IPS DF 4.7 (cell line): Measurements from ENCODE around the gene RUSF1.
"Not testable (repeated sequence)": the region's sequence is repeated elsewhere in the genome, so short reads cannot be mapped to it uniquely, and the experiment has no call there.

Experiments
- DNase-seq: peaks from one replicate; pipeline ENCODE4 v3.0.0-alpha.2; 2013; ENCODE audit warnings: low spot score; ENCODE audit errors: extremely low read depth

RUSF1 gene

DNA sequence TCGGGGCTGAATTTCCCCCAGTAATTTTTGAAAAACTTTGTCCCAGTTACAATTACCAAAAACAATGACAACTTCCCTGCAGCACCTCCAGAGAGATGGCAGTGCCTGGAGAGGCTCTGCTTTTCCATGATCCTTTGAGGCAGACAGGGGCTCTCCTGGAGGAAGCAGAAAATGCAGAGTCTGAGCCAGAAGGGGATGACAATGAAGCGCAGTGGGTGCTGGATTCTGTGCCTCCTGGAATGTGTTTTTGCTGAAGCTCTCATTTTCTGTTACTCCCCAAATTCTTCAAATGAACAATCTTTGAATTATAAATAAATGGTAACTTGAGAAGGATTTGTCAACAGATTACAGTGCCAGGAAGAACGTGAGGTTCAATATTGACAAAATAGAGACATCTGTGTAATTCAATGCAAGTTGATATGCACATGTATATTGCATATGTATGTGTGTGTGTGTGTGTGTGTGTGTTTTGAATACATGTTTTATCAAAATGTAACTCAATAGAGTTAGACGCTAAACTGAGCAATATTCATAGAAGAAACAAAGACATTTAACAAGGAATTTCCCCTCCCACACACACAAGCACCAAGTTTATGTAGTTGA lies 9.7 kb upstream of the RUSF1 start:
- DNase-seq: no peak

DNA sequence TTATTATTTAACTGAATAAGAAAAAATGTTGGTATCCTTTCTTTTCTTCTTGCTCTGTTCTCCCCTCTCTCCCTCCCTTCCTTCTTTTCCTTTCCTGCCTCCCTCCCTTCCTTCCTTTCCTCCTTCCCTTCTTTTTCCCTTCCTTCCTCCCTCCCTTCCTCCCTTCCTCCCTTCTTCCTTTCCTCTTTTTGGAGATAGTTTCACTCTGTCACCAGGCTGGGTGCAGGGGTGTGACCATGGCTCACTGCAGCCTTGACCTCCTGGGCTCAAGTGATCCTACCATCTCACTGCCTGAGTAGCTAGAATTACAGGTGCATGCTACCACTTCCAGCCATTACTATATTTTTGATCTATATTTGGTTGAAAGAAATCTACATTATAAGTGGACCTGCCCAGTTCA lies 5.7 kb upstream of the RUSF1 start:
- DNase-seq: no peak

DNA sequence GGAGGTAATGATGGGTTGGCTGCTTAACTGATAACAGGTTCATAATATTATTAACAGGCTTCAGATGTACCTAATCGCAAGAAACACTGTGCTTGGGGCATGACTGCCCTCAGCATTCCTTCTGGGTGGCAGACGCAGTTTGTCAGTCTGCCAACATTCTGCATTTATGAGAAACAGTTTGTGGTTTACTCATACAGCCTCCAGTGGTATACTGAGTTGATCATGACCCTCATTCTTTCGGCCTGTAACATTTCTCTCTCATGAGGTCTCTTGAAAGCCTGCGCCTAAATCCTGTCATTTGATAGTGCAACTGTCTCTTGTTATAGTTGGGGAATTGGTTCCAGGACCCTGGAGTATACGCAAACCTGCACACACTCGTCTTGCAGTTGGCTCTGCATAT lies 4.9 kb upstream of the RUSF1 start:
- no peak for DNase-seq

DNA sequence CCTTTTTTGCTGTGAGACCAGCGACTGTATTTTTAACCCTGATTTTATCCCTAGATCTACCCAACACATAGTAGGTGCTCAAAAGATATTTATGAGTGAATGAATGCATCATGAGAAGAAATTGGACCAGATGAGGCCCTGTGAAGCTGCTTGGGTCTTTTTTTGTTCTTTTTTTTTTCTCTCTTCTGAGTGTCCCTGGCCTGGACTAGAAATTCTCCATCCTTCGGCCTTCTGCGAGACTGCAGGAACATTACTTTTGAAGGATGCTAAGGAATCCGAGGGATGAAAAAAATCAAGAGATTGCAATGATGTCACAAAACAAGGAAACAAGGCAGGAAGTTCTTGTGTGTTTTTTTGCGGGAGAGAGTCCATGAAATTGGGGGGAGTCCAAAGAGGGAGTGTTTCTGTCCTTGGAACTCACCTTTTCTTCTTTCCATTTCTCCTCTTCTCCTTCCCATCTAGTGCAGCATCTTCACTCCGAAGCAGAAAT lies 560 bp upstream of the RUSF1 start:
- no peak for DNase-seq

DNA sequence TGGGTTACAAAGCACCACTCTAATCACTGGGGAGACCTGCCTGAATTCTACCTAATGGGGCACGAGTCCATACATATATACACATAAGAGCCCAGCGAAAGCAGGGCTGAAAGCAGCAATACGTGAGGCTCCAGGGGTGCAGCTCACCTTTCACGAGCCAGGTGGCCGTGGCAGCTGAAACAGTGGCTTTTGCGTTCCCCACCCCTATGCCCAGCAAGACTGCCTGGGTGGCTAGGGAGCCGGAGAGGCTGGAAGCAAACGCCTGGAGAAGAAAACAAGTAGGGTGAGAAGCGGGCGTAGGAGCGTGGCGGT lies 618 bp downstream of the RUSF1 start:
- DNase-seq: no peak

DNA sequence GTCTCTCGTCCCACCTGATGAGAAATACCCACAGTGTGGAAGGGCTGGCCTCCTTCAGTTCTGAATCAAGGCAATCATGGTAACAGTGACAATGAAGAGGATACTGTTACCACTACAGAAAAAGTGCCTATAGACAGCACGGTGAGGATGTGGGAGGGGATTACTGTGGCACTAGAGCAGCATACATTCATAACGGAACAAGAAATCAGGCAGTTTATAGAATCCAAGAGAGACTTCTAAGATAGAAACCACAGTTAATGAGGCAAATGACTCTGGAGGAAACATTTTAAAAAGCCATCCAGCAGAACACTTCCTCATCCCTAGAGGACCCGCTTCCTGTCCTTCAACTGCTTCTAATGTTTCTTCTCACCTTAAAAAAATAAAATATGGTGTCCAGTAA lies 2.7 kb downstream of the RUSF1 start:
- DNase-seq: no peak

DNA sequence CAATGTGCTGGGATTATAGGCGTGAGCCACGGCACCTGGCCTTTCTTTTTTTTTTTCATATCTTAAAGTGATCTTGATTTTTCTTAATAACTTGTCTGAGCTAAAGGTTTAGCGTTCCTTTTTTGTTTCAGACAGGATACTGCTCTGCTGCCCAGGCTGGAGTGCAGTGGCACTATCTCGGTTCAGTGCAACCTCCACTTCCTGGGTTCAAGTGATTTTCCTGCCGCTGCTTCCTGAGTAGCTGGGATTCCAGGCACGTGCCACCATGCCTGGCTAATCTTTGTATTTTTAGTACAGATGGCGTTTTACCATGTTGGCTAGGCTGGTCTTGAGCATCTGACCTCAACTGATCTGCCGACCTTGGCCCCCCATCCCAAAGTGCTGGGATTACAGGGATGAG lies 4.0 kb downstream of the RUSF1 start:
- no peak for DNase-seq

DNA sequence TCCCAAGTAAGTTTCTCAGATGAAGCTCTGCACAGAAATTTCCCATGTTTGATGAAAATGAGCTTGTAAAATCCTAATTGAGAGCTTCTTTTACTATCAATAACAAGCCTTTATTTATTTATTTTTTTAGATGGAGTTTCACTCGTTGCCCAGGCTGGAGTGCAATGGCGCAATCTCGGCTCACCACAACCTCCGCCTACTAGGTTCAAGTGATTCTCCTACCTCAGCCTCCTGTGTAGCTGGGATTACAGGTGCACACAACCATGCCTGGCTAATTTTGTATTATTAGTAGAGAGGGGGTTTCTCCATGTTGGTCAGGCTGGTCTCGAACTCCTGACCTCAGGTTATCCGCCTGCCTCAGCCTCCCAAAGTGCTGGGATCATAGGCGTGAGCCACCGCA lies 4.6 kb downstream of the RUSF1 start:
- not testable (repeated sequence) for DNase-seq

DNA sequence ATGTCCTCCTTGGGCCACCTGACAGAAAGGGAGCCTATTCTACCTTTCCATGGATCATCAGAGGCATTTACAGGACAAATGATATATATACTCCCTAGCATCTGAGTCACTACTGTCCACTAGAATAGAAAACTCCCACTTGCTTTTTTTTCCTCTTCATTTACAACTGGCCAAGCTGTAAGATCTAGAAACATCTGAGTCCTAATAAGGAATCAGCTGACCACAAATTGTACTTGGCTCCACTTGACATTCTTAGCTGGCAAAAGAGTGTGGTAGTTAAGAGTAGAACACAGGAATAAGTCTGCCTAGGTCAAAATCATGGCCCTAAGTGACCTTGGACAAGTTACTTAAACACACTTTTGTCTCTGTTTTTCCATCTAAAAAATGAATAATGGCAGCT lies 5.2 kb downstream of the RUSF1 start:
- DNase-seq: no peak

DNA sequence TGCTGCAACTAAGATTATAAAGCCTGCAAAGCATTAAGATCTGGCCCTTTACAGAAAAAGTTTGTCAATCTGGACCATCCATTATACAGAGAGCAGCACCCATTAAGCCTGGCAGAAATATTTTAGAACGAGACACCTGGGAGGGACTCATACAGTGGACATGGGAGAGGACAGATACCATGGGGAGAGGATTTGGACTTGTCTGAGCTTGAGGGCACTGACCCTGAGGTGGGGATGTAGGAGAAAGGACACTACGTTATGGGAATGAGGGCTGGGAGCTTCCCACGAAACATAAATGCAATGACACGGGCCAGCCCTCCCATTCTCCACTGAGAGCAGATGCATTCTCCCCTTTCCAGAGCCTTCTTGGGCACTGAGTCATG lies 6.2 kb downstream of the RUSF1 start:
- no peak for DNase-seq

DNA sequence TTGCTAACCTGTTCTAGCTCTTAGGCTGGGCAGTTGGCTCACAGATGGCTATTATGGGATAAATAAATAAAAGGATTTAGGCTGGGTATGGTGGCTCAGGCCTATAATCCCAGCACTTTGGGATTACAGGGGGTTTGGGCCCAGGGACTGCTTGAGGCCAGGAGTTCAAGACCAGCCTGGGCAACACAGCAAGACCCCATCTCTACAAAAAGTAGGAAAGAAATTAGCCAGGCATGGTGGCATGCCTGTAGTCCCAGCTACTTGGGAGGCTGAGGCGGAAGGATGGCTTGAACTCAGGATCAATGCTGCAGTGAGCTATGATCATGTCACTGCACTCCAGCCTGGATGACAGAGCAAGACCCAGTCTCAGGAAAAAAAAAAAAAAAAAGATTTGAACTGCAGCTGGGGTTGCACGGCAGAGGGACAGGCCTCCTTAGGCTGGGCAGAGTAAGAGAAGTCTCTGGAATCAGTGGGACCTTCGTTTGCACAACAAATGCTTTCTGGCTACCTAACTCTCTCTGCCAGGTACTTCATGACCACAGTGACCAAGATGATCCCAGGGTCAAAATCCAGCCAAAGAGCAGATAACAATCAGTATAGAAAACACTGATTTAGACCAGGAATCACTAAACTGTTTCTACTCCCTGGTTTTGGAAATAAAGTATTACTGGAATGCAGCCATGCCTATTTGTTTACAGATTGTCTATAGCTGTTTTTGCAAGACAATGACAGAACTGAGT lies 6.8 kb downstream of the RUSF1 start:
- no peak for DNase-seq

DNA sequence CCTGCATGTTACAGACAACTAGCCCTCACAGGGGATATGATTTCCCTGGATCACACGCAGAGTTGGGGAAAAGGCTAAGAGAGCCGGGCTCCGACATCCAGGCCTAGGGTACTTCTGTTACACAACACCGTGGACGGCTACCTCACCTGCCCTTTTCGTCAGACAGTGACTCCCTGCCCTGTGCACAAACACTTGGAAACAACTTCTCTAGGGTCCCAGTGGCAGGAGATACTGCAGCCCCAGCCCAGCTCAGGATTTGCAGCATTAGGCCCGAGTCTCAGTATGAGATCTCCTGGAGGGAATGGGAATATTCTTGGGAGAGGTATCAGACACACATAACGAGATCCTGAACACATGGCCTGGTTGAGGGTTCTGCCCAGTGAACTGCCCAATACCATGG lies 8.3 kb downstream of the RUSF1 start:
- no peak for DNase-seq

DNA sequence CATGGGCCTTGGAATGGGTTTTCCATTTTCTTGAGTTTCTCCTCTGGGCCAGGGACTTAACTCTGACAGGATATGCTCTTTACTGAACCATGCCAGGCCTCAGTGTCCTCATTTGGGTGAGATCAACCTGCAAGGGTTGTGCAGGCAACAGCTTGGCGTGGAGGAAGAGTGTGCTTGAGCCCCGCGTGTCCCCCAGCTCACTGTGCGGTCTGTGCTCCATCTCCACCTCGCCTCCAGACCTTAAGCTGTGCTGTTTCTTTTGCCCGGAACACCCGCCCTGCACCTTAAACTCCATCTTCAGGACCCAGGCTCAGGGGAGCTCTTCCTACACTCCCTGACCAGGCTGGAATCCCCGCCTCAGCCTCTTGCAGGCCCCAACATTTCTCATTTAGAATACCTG lies 9.7 kb downstream of the RUSF1 start:
- DNase-seq: no peak

DNA sequence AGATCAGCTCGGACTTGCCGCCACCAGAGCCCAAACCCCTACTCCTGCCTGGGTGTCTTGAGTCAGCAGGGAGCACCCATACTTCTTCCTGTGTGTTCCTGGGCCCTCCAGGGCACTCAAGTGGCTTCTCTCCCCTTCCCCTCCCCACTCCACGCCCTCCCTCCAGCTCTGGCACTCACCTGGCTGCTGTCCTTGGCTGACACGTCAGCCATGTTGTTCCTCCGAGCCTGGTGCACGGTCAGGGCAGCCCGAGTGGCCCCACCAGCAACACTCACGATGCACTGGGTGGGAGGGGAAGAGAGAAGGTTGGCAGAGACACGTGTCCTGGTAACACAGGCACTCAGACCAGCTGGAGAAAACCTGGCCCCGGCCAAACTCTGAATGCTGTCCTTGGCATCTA lies 11.5 kb downstream of the RUSF1 start:
- no peak for DNase-seq

DNA sequence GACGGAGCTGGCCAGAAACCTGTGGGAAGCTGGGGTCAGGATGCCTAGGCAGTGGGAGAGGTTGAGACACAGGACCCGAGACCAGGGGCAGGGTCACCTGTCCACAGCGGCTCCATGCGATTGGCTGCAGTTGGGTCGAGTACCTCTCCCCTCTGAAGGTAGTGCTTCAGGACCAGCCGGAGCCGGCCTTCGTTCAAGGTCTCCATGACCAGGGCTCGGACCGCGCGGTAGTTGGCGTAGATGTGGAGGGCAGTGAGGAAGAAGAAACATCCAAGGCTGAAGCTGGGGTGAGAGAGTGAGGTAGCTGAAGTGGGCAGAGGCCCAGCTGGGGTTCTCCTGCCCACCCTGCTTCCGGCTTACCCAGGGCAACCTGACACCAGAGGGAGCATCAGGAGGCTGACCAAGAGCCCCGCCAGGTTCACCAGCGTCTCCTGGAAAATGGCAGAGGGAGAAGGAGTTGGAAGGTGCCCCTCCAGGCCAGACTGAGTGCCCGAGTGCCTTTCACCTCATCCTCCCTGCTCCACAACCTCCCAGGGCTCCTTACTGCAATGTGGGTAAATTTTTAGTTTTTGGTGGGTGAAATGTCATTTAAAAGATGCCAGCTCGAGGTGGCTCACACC lies 14.6 kb downstream of the RUSF1 start:
- DNase-seq: no peak

DNA sequence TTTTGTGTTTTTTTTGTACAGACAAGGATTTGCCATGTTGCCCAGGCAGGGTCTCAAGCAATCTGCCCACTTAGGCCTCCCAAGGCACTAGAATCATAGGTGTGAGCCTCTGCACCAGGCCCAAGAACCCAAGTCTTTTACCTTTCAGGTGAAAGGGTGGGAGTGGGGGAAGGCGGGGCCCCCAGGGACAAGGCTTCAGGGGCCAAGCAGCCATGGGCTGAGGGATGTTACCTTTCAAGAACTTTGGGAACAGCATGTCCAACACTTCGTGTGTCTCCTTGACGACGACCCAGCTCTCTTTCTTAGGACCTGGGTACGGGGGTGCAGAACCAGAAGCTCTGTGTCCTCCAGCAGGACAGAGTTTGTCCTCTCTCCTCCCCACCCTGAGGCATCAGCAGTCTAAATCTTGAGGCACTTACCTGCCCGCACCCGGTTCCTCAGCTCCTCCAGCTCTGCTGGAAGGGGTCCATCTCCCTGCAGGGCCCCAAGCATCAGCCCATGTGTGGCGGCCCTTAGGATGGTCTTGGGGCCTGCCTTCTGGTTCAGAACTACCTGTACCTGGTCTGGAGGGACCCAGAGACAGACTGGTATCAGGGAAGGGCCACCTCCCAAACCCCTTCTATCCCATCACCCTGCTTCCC lies 16.3 kb downstream of the RUSF1 start:
- no peak for DNase-seq

DNA sequence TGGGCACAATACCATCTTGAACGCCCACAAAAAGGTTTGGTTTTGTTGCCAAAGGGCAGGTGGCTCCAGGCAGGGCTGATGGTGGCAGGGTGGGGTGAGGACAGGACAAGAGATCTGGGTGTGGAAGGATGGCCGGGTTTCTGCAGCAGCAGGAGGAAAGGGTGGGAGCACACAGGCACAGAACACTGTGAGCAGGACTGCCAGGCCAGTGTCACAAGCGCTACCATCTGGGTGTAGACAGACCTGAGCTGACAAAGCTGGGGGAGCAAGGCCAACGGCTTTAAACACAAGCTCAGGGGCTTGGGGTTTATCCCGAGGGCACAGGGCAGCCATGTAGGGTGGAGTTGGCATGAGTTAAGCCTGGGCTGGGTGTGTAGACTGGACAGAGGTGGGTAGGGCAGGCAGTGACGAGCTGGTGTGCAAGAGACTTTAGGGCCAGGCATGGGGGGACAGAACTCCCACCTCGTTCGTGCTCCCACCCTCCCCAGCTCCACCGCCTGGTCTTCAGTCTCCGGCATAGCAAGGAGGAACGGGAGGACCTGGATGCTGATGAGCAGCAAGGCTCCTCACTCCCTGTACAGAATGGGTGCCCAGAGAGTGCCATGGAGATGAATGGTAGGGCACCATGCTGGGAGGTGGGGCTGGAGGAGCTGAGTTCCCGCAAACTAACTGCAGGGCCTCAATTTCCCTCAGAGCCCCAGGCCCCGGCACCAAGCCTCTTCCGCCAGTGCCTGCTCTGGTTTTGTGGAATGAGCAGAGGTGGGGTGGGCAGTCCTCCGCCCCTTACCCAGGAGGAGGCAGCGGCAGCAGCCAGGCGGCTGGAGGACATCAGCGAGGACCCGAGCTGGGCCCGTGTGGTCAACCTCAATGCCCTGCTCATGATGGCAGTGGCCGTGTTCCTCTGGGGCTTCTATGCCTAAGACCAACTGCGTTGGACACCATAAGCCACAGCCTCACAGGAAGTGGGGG lies 18.3 kb downstream of the RUSF1 start:
- no peak for DNase-seq

DNA sequence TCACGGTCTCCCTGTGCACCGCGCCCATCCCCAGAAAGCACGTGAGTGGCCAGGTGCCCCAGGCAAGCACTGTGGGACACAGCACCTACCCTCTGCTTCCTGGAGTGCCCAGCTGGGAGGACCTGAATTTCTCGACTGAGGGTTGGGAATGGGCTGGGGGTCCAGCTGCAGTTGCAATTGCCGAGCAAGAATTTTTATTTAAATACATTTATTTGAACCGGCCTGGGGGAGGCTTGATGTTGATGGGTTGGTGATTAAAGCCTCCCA lies 19.0 kb downstream of the RUSF1 start:
- no peak for DNase-seq

DNA sequence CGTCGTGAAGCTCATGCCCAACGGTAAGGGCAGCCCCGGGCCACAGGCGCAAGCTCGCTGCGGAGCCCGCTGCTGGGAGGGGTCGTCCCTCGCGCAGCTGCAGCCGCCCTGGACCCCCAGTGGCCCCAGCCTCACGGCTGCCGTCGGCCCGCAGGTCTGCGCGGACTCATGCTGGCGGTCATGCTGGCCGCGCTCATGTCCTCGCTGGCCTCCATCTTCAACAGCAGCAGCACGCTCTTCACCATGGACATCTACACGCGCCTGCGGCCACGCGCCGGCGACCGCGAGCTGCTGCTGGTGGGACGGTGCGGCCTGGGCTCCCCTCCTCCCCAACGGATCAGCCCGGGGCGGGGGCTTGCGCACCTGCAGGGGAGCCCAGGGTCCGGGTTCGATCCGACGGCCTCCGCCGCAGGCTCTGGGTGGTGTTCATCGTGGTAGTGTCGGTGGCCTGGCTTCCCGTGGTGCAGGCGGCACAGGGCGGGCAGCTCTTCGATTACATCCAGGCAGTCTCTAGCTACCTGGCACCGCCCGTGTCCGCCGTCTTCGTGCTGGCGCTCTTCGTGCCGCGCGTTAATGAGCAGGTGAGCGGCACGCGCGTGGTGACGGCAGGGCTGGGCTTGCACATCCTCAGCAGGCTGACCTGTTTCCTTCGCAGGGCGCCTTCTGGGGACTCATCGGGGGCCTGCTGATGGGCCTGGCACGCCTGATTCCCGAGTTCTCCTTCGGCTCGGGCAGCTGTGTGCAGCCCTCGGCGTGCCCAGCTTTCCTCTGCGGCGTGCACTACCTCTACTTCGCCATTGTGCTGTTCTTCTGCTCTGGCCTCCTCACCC lies 19.5 kb downstream of the RUSF1 start:
- no peak for DNase-seq

DNA sequence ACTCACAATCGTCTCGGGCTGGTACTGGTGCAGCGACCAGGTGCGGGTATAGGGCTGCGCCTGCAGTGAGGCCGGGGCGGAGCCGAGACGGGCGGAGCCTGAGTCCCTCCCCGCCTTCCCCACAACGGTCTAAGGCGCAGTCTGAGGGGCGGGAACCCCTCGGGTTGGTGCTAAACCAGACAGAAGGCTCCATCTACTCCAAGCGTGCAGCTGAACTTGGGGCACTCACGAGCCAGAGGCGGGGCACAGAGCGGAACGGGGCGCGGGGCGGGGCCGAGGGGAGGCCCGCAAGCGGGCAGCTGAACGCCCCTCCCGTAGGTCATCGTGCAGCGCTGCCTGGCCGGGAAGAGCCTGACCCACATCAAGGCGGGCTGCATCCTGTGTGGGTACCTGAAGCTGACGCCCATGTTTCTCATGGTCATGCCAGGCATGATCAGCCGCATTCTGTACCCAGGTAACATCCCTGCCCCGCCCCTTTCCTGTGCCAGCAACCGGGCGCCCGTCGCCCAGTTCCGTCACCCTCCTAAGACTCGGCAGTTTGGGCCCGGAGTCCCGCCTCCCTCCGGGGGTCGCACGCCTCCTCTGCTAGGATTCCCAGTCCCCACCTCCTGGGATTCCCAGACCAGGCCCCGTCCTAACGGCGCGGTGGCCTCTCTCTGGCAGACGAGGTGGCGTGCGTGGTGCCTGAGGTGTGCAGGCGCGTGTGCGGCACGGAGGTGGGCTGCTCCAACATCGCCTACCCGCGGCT lies 20.3 kb downstream of the RUSF1 start:
- no peak for DNase-seq
